Pancreas (tissue), 10 donors: ENCODE results near the gene RHOH. TPM values are rescaled to one million over a fixed set of nuclear protein-coding genes. Genes with fewer than 3 reads are reported as not detected.

Experiments used
- ATAC-seq, 4 donors: fragments of 200-7000 bp; cut with Tn5 transposase; one replicate each; pipeline versions ENCODE4 v1.8.0 to v1.9.1; 2020; ENCODE audit warnings: mild to moderate bottlenecking in 4 of 4, moderate library complexity in 4 of 4
- DNase-seq, 6 donors: peaks; one replicate each; pipeline ENCODE4 v3.0.0-alpha.2; 2020
- FAIRE-seq: peaks from 2 replicates; lab custom pipeline; 2012; peaks lifted over from hg19 to GRCh38; lab: Jason Lieb, UNC
- H3K27ac ChIP-seq, 4 donors: fragments of 200-600 bp; sonication (generic); 1 replicate in 3 of 4; 2 replicates in 1 of 4; pipeline versions ENCODE4 v1.5.0 to v1.8.0; 2020
- H3K27me3 ChIP-seq, 4 donors: fragments of 200-600 bp; one replicate each; pipeline ENCODE4 v1.8.0; 2021
- H3K36me3 ChIP-seq, 3 donors: fragments of 200-600 bp; sonication (generic) in 1 of 3; one replicate each; pipeline versions ENCODE4 v1.5.0 to v1.8.0; 2020 to 2021
- H3K4me1 ChIP-seq, 3 donors: fragments of 200-600 bp; one replicate each; pipeline ENCODE4 v1.8.0; 2021
- H3K4me3 ChIP-seq, 4 donors: fragments of 200-600 bp; sonication (generic) in 2 of 4; one replicate each; pipeline versions ENCODE4 v1.5.0 to v1.8.0; 2020 to 2021
- H3K9me3 ChIP-seq, 4 donors: fragments of 200-600 bp; one replicate each; pipeline ENCODE4 v1.8.0; 2021
- CTCF ChIP-seq, 4 donors: fragments of 200-600 bp; sonication (generic) in 3 of 4; IDR thresholded peaks; one replicate each; pipeline versions ENCODE4 v1.5.0 to v1.8.0; 2021; ENCODE audit warnings: antibody characterized with exemption in 4 of 4
- WGBS, 2 donors: extraction: QIAGEN DNeasy Blood & Tissue Kit; methylation state at CpG; one replicate each; pipeline ENCODE4 v1.1.7; 2013; 5-methylcytosine and 5-hydroxymethylcytosine counted together
- intact Hi-C, 3 donors: fragments of 100-400 bp; cut with DNase I; formaldehyde crosslinking; loops; one replicate each; pipeline versions ENCODE4 v1.11.1 to v1.14.2; 2022
- polyA plus RNA-seq, 2 donors: library from polyadenylated mRNA; stranded (reverse); fragments of 200-250 nt; gene quantifications; one replicate each; pipeline ENCODE4 v1.2.3, GENCODE V29; 2013
- total RNA-seq, 6 donors: library from RNA; stranded (reverse); fragmentation: NEBNext Ultra II Directional in 4 of 6; extraction: Animal tissue kit (Norgen Biotek cat#: 25700) in 4 of 6; gene quantifications; one replicate each; pipeline versions ENCODE4 v1.2.1 to v1.2.4, GENCODE V29; 2021 to 2023
- donor health status: healthy with polysubstance abuse.
- donor health status: DM: no; HTN: no; CAD: no; lungs with moderate emphysema.
- donor health status: DM: no; HTN: no; CAD: no.
- donor health status: control.
- donor health status: control.
- donor health status: Bipolar disorder and iron deficiency.
- donor health status: DM: yes; HTN: yes; CAD: no.
- donor health status: DM: no; HTN: no; CAD: no.
- donor health status: DM: no; HTN: no; CAD: no.
- donor health status: DM: yes; HTN: yes; CAD: no.

RHOH gene
- total and polyA plus RNA-seq, 8 donors: 0.08 to 1.8 (median 0.49) TPM

DNA sequence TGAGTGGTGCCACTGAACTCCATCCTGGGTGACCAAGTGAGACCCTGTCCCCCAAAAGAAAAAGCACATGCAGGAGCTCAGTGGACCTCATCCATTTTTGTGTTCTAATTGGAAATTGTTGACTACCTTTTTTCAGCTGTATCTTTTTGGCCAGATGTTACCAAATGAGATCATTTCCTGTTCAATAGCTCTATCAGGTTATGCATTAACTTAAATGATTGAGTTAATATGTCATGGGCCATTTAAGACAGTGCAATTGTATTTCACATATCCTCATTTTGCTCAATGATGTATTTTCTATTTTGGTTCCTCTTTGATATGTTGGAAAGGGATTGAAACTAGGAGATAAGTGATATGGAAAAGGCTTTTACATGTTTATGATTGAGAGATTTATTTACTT lies 26.2 kb upstream of the RHOH start:
- no peak overlapping the region for H3K4me3 ChIP-seq
- intact Hi-C loops: no loop called here
- no peak overlapping the region for H3K27ac ChIP-seq
- no peaks in the 10 kb centered on the region for H3K27me3 ChIP-seq
- H3K36me3 ChIP-seq: no peaks in the 10 kb centered on the region
- FAIRE-seq (no peak), DNase-seq (no peak), ATAC-seq (peak in 2 of 4 donors; percentile 28 to 51)
- no peaks in the 10 kb centered on the region for H3K9me3 ChIP-seq
- H3K4me1 ChIP-seq: no peaks in the 10 kb centered on the region
- no peak for TF ChIP-seq CTCF (IDR thresholded peaks at IDR 0.05)

DNA sequence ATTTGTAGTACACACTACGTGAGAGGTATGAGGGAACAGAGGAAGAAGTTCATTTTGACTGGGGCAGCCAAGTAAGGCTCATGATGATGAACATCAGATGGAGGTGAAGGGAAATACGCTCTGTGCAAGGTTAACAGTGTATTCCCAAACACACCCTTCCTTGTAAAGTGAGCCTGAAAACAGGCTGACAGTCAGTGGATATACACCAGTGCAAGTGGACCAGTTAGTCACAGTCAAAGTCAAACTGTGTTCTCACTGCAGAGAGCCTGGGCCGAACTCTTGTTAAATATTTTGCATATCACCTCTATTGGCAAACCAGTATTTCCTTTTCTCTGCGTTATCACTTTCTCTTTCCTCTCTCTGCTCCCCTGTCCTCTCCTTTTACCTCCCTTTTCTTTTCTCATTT lies 23.4 kb upstream of the RHOH start:
- ATAC-seq (no peak), DNase-seq (no peak), FAIRE-seq (no peak)
- Histone ChIP-seq H3K9me3 (no peaks in the 10 kb centered on the region), H3K4me3 (no peak overlapping the region), H3K27me3 (no peaks in the 10 kb centered on the region), H3K27ac (no peak overlapping the region), H3K4me1 (peaks cover 0 to 6% (median 0%) of the 10 kb centered on the region in 3 donors), H3K36me3 (no peaks in the 10 kb centered on the region)
- intact Hi-C loops: no loop called here
- no peak for TF ChIP-seq CTCF (IDR thresholded peaks at IDR 0.05)
- WGBS, 2 donors: 46 to 58% methylated on average over 4 of the region's 4 CpGs

DNA sequence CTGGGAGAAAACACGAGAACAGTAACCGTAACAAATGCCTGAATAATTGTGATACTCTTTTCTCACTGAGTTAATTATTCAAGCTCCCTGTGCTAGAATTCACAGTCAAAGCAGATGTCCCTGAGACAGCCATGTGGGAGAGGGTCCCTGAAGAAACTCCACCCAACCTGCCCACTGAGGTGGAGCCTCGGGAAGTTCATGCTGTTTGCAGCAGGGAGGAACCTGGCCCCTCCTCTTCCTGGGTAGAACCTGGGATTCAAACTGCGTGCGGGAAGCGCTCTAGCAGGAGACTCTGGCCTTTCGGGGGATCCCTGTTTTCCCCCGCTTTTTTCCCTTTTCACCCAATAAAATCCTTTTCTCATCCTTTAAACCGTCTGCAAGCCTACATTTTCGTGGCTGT lies 20.2 kb upstream of the RHOH start:
- no peak for TF ChIP-seq CTCF (IDR thresholded peaks at IDR 0.05)
- Histone ChIP-seq H3K9me3 (no peaks in the 10 kb centered on the region), H3K4me1 (peaks cover 0 to 6% (median 0%) of the 10 kb centered on the region in 3 donors), H3K27me3 (no peaks in the 10 kb centered on the region), H3K36me3 (no peaks in the 10 kb centered on the region), H3K27ac (no peak overlapping the region), H3K4me3 (peak overlapping the region in 1 of 4 donors; percentile 21)
- 32 to 33% methylated on average over 10 of the region's 10 CpGs for WGBS, 2 donors
- peak in 1 of 6 donors; percentile 20 for DNase-seq
- FAIRE-seq: no peak
- intact Hi-C loops: no loop called here
- ATAC-seq: peak in 3 of 4 donors; percentile 48 to 60 (median 50)

GRCh38 chr4:40177591-40177990 lies 19.2 kb upstream of the RHOH start:
- FAIRE-seq (no peak), ATAC-seq (no peak), DNase-seq (no peak)
- Histone ChIP-seq H3K27ac (peak overlapping the region in 1 of 4 donors; percentile 67), H3K27me3 (no peaks in the 10 kb centered on the region), H3K4me1 (peaks cover 0 to 6% (median 0%) of the 10 kb centered on the region in 3 donors), H3K36me3 (no peaks in the 10 kb centered on the region), H3K9me3 (no peaks in the 10 kb centered on the region), H3K4me3 (no peak overlapping the region)
- no peak for TF ChIP-seq CTCF (IDR thresholded peaks at IDR 0.05)
- intact Hi-C loops: no loop called here
- WGBS, 2 donors: 72 to 80% methylated on average over 2 of the region's 2 CpGs

GRCh38 chr4:40178672-40179071 lies 18.2 kb upstream of the RHOH start:
- 19 to 21% methylated on average over 5 of the region's 5 CpGs for WGBS, 2 donors
- no peak for TF ChIP-seq CTCF (IDR thresholded peaks at IDR 0.05)
- Histone ChIP-seq H3K4me1 (peaks cover 0 to 6% (median 0%) of the 10 kb centered on the region in 3 donors), H3K36me3 (no peaks in the 10 kb centered on the region), H3K27me3 (no peaks in the 10 kb centered on the region), H3K4me3 (peak overlapping the region in 2 of 4 donors; percentile 18 to 19), H3K9me3 (no peaks in the 10 kb centered on the region), H3K27ac (peak overlapping the region; percentile 26 to 67 (median 38))
- DNase-seq (peak in 4 of 6 donors; percentile 41 to 75 (median 57)), FAIRE-seq (no peak), ATAC-seq (peak; percentile 86 to 94 (median 91))
- intact Hi-C loops: no loop called here
